ENCODE results near the gene OGFR.
"Not testable (repeated sequence)": the region's sequence is repeated elsewhere in the genome, so short reads cannot be mapped to it uniquely, and the experiment has no call there.

OGFR gene

GRCh38 chr20:62850333-62850974 is 45.8 kb downstream of the OGFR start:
- H3K4me3 ChIP-seq (ENCODE audit: low read depth, low read length), result no peak overlapping the region
- DNase-seq (ENCODE audit: low read depth), result no peak
- no peak for TF ChIP-seq CTCF (IDR thresholded peaks at IDR 0.05; ENCODE audit: control insufficient read depth, extremely low read depth, insufficient read depth)

GRCh38 chr20:62852196-62852595 is 47.6 kb downstream of the OGFR start:
- no peak for TF ChIP-seq CTCF (IDR thresholded peaks at IDR 0.05; ENCODE audit: control insufficient read depth, extremely low read depth, insufficient read depth)
- no peak overlapping the region for H3K4me3 ChIP-seq (ENCODE audit: low read depth, low read length)
- no peak for DNase-seq (ENCODE audit: low read depth)

GRCh38 chr20:62852841-62853240 is 48.2 kb downstream of the OGFR start:
- no peak overlapping the region for H3K4me3 ChIP-seq (ENCODE audit: low read depth, low read length)
- no peak for DNase-seq (ENCODE audit: low read depth)
- TF ChIP-seq CTCF (IDR thresholded peaks at IDR 0.05; ENCODE audit: control insufficient read depth, extremely low read depth, insufficient read depth), result no peak

- not testable (repeated sequence) for H3K4me3 ChIP-seq (ENCODE audit: low read depth, low read length); DNase-seq (ENCODE audit: low read depth)
Measured at GRCh38 chr20:62853304-62853703, 48.7 kb downstream of the OGFR start.

DNA sequence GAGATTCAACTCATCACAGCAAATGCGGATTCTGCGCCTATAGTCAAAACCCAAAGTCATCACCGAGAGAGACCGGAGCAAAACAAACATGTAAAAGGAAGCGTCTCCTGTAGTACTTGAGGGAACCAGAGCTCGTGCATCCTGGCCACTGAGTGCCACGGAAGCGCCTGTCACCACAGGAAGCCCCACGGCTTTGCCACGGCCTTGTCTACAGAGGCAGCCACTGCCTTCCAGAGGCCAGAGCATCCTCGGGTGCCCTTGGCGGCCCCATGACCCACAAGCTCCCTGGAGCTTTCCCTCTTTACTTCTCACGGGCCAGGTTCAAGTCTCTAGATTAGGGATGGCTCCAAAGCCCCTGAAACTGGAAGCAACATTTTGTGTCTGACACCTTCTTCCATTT is 49.5 kb downstream of the OGFR start:
- H3K4me3 ChIP-seq (ENCODE audit: low read depth, low read length), result no peak overlapping the region
- DNase-seq (ENCODE audit: low read depth), result no peak
- TF ChIP-seq CTCF (IDR thresholded peaks at IDR 0.05; ENCODE audit: control insufficient read depth, extremely low read depth, insufficient read depth), result no peak

DNA sequence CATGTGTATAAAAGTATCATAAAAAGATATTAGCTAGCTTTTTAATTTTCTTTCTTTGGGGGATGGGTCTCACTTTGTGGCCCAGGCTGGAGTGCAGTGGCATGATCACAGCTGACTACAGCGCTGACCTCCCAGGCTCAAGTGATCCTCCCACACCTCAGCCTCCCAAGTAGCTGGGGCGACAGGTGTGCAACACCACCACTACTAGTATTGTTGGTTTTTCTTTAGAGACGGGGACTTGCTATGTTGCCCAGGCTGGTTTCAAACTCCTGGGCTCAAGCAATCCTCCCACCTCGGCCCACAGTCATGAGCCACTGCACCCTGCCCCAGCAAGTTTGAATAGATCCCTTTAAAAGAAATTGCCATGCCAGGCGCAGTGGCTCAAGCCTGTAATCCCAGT is 50.5 kb downstream of the OGFR start:
- H3K4me3 ChIP-seq (ENCODE audit: low read depth, low read length), result no peak overlapping the region
- TF ChIP-seq CTCF (IDR thresholded peaks at IDR 0.05; ENCODE audit: control insufficient read depth, extremely low read depth, insufficient read depth), result no peak
- DNase-seq (ENCODE audit: low read depth), result no peak

DNA sequence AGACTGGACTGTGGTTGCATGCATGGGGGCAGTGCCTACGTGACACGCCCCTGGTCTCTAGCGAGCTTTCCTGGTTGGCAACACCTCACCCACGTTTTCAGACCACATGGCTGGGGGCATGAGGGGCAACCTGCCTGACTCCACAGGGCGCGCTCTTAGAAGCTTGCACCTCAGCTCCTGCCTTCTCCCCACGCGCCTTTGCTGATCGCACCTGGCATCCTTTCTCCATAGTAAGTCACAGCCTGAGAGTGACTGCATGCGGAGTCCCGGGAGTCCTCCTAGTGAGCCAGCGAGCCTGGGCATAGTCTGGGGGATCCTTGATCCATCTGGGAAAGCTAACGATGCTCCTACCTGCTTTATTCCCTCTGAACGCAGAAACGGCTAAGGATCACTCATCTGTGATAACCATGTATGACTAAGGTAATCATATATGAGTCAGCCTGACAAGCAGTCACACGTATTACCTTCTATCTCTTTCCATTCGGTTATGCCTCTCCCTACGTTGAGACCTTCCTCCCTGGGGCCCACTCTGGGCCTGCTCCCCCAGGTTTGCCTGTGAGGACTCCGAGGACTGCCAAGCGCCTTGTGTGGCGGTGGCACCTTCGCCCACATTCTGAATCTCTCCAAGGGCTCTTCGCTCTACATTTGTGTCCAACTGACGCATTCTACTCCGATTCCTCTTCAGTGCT is 52.4 kb downstream of the OGFR start:
- no peak overlapping the region for H3K4me3 ChIP-seq (ENCODE audit: low read depth, low read length)
- no peak for DNase-seq (ENCODE audit: low read depth)
- TF ChIP-seq CTCF (IDR thresholded peaks at IDR 0.05; ENCODE audit: control insufficient read depth, extremely low read depth, insufficient read depth), result no peak

Data from LNCaP clone FGC (cell line).